Measurements from ENCODE around the gene BAIAP2L2. TPM values are rescaled to one million over a fixed set of nuclear protein-coding genes. Genes with fewer than 3 reads are reported as not detected.

The BAIAP2L2 gene
- total and polyA plus RNA-seq, 10 of the 15 experiments (the other 5 are each of a cell fraction or from before 2014, with no cell fraction given) = 0.08 to 0.38 (median 0.14) TPM; not detected in 6

DNA sequence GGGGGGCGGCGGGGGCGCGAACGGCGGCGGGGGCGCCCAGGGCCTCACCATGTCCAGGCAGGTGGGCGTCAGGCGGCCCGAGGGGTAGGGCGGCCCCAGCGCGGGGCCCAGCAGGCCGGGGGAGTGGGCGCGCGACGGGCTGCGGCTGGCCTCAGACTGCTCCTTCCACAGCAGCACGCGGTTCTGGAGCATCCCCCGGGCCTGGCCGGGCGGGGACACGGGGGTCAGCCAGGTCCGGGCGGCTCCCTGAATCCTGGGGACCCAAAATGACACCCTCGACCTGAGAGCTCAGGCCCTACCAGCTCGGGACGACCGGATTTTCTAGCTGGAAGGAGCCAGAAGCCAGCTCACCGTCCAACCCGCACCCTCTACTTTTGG is 21.0 kb downstream of the BAIAP2L2 start:
- FAIRE-seq (no peak), ATAC-seq (no peak), DNase-seq (ENCODE audit: low read depth, low spot score) (no peak)
- intact Hi-C loops (cut with micrococcal nuclease; ENCODE audit: unreplicated experiment) = no loop called here
- POLR2A ChIA-PET = no interaction called here
- RAD21 ChIA-PET (ENCODE audit: unreplicated experiment) = interaction anchor here (0.6 kb wide), 1 partner anchor 12 kb away, joined by 4 read pairs; no protein-coding TSS in a partner anchor
- TF ChIP-seq NFYB (IDR thresholded peaks at IDR 0.05; ENCODE audit: insufficient read depth, low read depth, low read length) (no peak), GATAD2B (conservative IDR thresholded peaks at IDR 0.05; ENCODE audit: low read depth) (no peak), ZNF207 (IDR thresholded peaks at IDR 0.05; ENCODE audit: borderline replicate concordance) (no peak), ZBED1 (IDR thresholded peaks at IDR 0.05; ENCODE audit: borderline replicate concordance) (no peak)
- TF ChIP-seq, protein P1, sequence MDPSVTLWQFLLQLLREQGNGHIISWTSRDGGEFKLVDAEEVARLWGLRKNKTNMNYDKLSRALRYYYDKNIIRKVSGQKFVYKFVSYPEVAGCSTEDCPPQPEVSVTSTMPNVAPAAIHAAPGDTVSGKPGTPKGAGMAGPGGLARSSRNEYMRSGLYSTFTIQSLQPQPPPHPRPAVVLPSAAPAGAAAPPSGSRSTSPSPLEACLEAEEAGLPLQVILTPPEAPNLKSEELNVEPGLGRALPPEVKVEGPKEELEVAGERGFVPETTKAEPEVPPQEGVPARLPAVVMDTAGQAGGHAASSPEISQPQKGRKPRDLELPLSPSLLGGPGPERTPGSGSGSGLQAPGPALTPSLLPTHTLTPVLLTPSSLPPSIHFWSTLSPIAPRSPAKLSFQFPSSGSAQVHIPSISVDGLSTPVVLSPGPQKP (IDR thresholded peaks at IDR 0.05; ENCODE audit: low read depth, low read length) = no peak
- TF ChIP-seq, protein P2, sequence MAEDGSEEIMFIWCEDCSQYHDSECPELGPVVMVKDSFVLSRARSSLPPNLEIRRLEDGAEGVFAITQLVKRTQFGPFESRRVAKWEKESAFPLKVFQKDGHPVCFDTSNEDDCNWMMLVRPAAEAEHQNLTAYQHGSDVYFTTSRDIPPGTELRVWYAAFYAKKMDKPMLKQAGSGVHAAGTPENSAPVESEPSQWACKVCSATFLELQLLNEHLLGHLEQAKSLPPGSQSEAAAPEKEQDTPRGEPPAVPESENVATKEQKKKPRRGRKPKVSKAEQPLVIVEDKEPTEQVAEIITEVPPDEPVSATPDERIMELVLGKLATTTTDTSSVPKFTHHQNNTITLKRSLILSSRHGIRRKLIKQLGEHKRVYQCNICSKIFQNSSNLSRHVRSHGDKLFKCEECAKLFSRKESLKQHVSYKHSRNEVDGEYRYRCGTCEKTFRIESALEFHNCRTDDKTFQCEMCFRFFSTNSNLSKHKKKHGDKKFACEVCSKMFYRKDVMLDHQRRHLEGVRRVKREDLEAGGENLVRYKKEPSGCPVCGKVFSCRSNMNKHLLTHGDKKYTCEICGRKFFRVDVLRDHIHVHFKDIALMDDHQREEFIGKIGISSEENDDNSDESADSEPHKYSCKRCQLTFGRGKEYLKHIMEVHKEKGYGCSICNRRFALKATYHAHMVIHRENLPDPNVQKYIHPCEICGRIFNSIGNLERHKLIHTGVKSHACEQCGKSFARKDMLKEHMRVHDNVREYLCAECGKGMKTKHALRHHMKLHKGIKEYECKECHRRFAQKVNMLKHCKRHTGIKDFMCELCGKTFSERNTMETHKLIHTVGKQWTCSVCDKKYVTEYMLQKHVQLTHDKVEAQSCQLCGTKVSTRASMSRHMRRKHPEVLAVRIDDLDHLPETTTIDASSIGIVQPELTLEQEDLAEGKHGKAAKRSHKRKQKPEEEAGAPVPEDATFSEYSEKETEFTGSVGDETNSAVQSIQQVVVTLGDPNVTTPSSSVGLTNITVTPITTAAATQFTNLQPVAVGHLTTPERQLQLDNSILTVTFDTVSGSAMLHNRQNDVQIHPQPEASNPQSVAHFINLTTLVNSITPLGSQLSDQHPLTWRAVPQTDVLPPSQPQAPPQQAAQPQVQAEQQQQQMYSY (CRISPR knock-in tag; IDR thresholded peaks at IDR 0.05) = no peak
- TF ChIP-seq, protein P3, sequence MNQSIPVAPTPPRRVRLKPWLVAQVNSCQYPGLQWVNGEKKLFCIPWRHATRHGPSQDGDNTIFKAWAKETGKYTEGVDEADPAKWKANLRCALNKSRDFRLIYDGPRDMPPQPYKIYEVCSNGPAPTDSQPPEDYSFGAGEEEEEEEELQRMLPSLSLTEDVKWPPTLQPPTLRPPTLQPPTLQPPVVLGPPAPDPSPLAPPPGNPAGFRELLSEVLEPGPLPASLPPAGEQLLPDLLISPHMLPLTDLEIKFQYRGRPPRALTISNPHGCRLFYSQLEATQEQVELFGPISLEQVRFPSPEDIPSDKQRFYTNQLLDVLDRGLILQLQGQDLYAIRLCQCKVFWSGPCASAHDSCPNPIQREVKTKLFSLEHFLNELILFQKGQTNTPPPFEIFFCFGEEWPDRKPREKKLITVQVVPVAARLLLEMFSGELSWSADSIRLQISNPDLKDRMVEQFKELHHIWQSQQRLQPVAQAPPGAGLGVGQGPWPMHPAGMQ (IDR thresholded peaks at IDR 0.05; ENCODE audit: borderline replicate concordance) = no peak
- in situ Hi-C loops (cut with MboI) = no loop called here
- Histone ChIP-seq H3K36me3 (ENCODE audit: control insufficient read depth in 2 of 2, insufficient read depth in 2 of 2, low read length in 1 of 2) (no peaks in the 10 kb centered on the region), H3K27ac (ENCODE audit: control insufficient read depth, insufficient read depth) (no peak overlapping the region), H4K20me1 (ENCODE audit: control insufficient read depth, insufficient read depth) (no peaks in the 10 kb centered on the region), H3K79me2 (ENCODE audit: control insufficient read depth, insufficient read depth, low read length) (no peaks in the 10 kb centered on the region), H3K27me3 (replicated peaks in 1 of 2; ENCODE audit: control insufficient read depth in 2 of 2, insufficient read depth in 2 of 2, low read length in 1 of 2) (no peaks in the 10 kb centered on the region), H2AFZ (ENCODE audit: control insufficient read depth, low read depth, low read length) (no peak overlapping the region), H3K9me3 (replicated peaks; ENCODE audit: control insufficient read depth, insufficient read depth, low read length) (no peaks in the 10 kb centered on the region), H3K9ac (ENCODE audit: control insufficient read depth, insufficient read depth, low read length) (no peak overlapping the region), H3K4me3 (no peak overlapping the region), H3K4me2 (ENCODE audit: control insufficient read depth, insufficient read depth) (no peak overlapping the region), H3K4me1 (ENCODE audit: control insufficient read depth, insufficient read depth, low read length) (no peaks in the 10 kb centered on the region)
- CTCF ChIA-PET = interaction anchor here (1.0 to 1.1 kb wide), 2 partner anchors 12 to 26 kb away, joined by 3 read pairs; no protein-coding TSS in a partner anchor
- 81% methylated on average over 27 of the region's 34 CpGs for WGBS (ENCODE audit: insufficient coverage, insufficient replicate concordance, low lambda C conversion rate, missing lambda C conversion rate)
- SMC1A ChIA-PET (ENCODE audit: uncharacterized antibody, unreplicated experiment) = no interaction called here
- BruUV-seq (replicated peaks) = no TSS peak

Measured in GM12878 (cell line).